Neural cell (in vitro differentiated cells): Measurements from ENCODE around the gene PDE1A. TPM values are rescaled to one million over a fixed set of nuclear protein-coding genes. Genes with fewer than 3 reads are reported as not detected.

ENCODE experiments used
- H2AFZ ChIP-seq: fragments of 200-600, 300-800 bp; sonication (generic), shearing (Covaris generic); 2 replicates; pipeline ENCODE4 v1.6.0; 2014; ENCODE audit warnings: low read depth, mild to moderate bottlenecking, antibody characterized with exemption, low read length, moderate library complexity
- H3F3A ChIP-seq: fragments of 200-600 bp; shearing (Covaris generic); 2 replicates; pipeline ENCODE4 v1.6.1; 2016; ENCODE audit warnings: mild to moderate bottlenecking, moderate library complexity, mixed read lengths, antibody characterized with exemption, low read length; ENCODE audit not compliant: insufficient read depth, poor library complexity, severe bottlenecking
- H3K27ac ChIP-seq: fragments of 200-600, 300-800 bp; sonication (generic), shearing (Covaris generic); 2 replicates; pipeline ENCODE4 v1.5.1; 2014; ENCODE audit warnings: mild to moderate bottlenecking, low read length, moderate library complexity
- H3K27me3 ChIP-seq: fragments of 300-800, 200-600 bp; sonication (generic), shearing (Covaris generic); 2 replicates; pipeline ENCODE4 v1.6.0; 2014; ENCODE audit warnings: mild to moderate bottlenecking, low read depth, low read length, moderate library complexity; ENCODE audit not compliant: insufficient read depth
- H3K36me3 ChIP-seq: fragments of 300-800, 200-600 bp; sonication (generic), shearing (Covaris generic); 2 replicates; pipeline ENCODE4 v1.5.1; 2014; ENCODE audit warnings: mild to moderate bottlenecking, antibody characterized with exemption, low read length, moderate library complexity; ENCODE audit not compliant: insufficient read depth
- H3K4me2 ChIP-seq: fragments of 300-800, 200-600 bp; sonication (generic), shearing (Covaris generic); 2 replicates; pipeline ENCODE4 v1.6.0; 2014; ENCODE audit warnings: mild to moderate bottlenecking, low read length
- H3K4me3 ChIP-seq: fragments of 300-800, 200-600 bp; sonication (generic), shearing (Covaris generic); 2 replicates; pipeline ENCODE4 v1.5.1; 2014; ENCODE audit warnings: mild to moderate bottlenecking, low read length, moderate library complexity
- H3K79me2 ChIP-seq: fragments of 200-600 bp; shearing (Covaris generic); replicated peaks from 2 replicates; pipeline ENCODE4 v1.6.0; 2014; ENCODE audit warnings: mild to moderate bottlenecking, low read length, moderate library complexity; ENCODE audit not compliant: insufficient read depth
- H3K9ac ChIP-seq: fragments of 300-800, 200-600 bp; sonication (generic), shearing (Covaris generic); 2 replicates; pipeline ENCODE4 v1.6.1; 2016; ENCODE audit warnings: mild to moderate bottlenecking, low read length, mixed read lengths
- H3K9me2 ChIP-seq: fragments of 200-600 bp; shearing (Covaris generic); 2 replicates; pipeline ENCODE4 v1.6.1; 2016; ENCODE audit warnings: mild to moderate bottlenecking, low read length, mixed read lengths; ENCODE audit not compliant: insufficient read depth
- H3K9me3 ChIP-seq: fragments of 200-600, 300-800 bp; sonication (generic), shearing (Covaris generic); 2 replicates; pipeline ENCODE4 v1.6.1; 2016; ENCODE audit warnings: mild to moderate bottlenecking, mixed run types, low read length, moderate library complexity, mixed read lengths
- H4K20me1 ChIP-seq: fragments of 200-600 bp; shearing (Covaris generic); 2 replicates; pipeline ENCODE4 v1.6.1; 2016; ENCODE audit warnings: mild to moderate bottlenecking, mixed run types; ENCODE audit not compliant: insufficient read depth
- CTCF ChIP-seq: fragments of 450-650 bp; IDR thresholded peaks from 2 replicates; pipeline ENCODE4 v1.5.1; 2014; ENCODE audit warnings: antibody characterized with exemption, mild to moderate bottlenecking, moderate library complexity; ENCODE audit not compliant: poor library complexity, severe bottlenecking
- EP300 ChIP-seq: fragments of 450-650 bp; conservative IDR thresholded peaks from 2 replicates; pipeline ENCODE4 v1.6.1; 2014; ENCODE audit warnings: antibody characterized with exemption, mild to moderate bottlenecking, moderate library complexity; ENCODE audit not compliant: poor library complexity, severe bottlenecking
- EZH2 ChIP-seq: fragments of 200-600, 300-800 bp; shearing (Covaris generic), sonication (generic); IDR thresholded peaks from 2 replicates; pipeline ENCODE4 v1.6.1; 2014; ENCODE audit warnings: antibody characterized with exemption, low read length, borderline replicate concordance, mild to moderate bottlenecking; ENCODE audit not compliant: insufficient read depth, poor library complexity, severe bottlenecking
- MXI1 ChIP-seq: fragments of 450-650 bp; conservative IDR thresholded peaks from 2 replicates; pipeline ENCODE4 v1.6.1; 2014; ENCODE audit warnings: antibody characterized with exemption, mild to moderate bottlenecking; ENCODE audit not compliant: poor library complexity, severe bottlenecking
- POLR2AphosphoS5 ChIP-seq: IDR thresholded peaks from 2 replicates; pipeline ENCODE4 v1.6.1; 2012
- RAD21 ChIP-seq: fragments of 450-650 bp; conservative IDR thresholded peaks from 2 replicates; pipeline ENCODE4 v1.6.1; 2014; ENCODE audit warnings: antibody characterized with exemption, mild to moderate bottlenecking, moderate library complexity
- REST ChIP-seq: IDR thresholded peaks from 2 replicates; pipeline ENCODE4 v1.6.1; 2012; ENCODE audit warnings: borderline replicate concordance
- SMC3 ChIP-seq: fragments of 450-650 bp; conservative IDR thresholded peaks from 2 replicates; pipeline ENCODE4 v1.6.1; 2014; ENCODE audit warnings: antibody characterized with exemption, mild to moderate bottlenecking, moderate library complexity; ENCODE audit not compliant: poor library complexity
- TAF1 ChIP-seq: IDR thresholded peaks from 2 replicates; pipeline ENCODE4 v1.6.1; 2012; ENCODE audit warnings: low read depth
- polyA plus RNA-seq: library from polyadenylated mRNA; depleted of rRNA; stranded (reverse); fragments of >200 nt; gene quantifications from 2 replicates; pipeline ENCODE4 v1.2.3, GENCODE V29; 2014

PDE1A gene
- polyA plus RNA-seq, 1 donor from 2014 or later = 1.6 TPM

- H3K27me3 ChIP-seq = no peaks in the 10 kb centered on the region
- no peak overlapping the region for H3K4me3 ChIP-seq
- TF ChIP-seq TAF1 (no peak), REST (no peak), POLR2AphosphoS5 (no peak), SMC3 (no peak), RAD21 (no peak), MXI1 (no peak), EP300 (no peak), CTCF (no peak), EZH2 (no peak)
- no peak overlapping the region for H3K9ac ChIP-seq
- no peak overlapping the region for H3K27ac ChIP-seq
- no peak overlapping the region for H2AFZ ChIP-seq
- no peaks in the 10 kb centered on the region for H4K20me1 ChIP-seq
- H3K9me3 ChIP-seq = no peaks in the 10 kb centered on the region
- H3F3A ChIP-seq = no peaks in the 10 kb centered on the region
- H3K36me3 ChIP-seq = no peaks in the 10 kb centered on the region
- no peak overlapping the region for H3K4me2 ChIP-seq
- no peaks in the 10 kb centered on the region for H3K79me2 ChIP-seq
- no peaks in the 10 kb centered on the region for H3K9me2 ChIP-seq
Observed at GRCh38 chr2:182291296-182291695, 135.5 kb downstream of the PDE1A start.

GRCh38 chr2:182283512-182283911 lies 143.3 kb downstream of the PDE1A start:
- no peaks in the 10 kb centered on the region for H4K20me1 ChIP-seq
- no peak overlapping the region for H3K27ac ChIP-seq
- H3K9ac ChIP-seq = no peak overlapping the region
- no peak overlapping the region for H2AFZ ChIP-seq
- no peaks in the 10 kb centered on the region for H3K79me2 ChIP-seq
- H3K27me3 ChIP-seq = no peaks in the 10 kb centered on the region
- H3F3A ChIP-seq = no peaks in the 10 kb centered on the region
- no peaks in the 10 kb centered on the region for H3K9me3 ChIP-seq
- no peak overlapping the region for H3K4me3 ChIP-seq
- no peaks in the 10 kb centered on the region for H3K9me2 ChIP-seq
- H3K4me2 ChIP-seq = no peak overlapping the region
- no peak for TF ChIP-seq RAD21
- TF ChIP-seq POLR2AphosphoS5 = no peak
- TF ChIP-seq CTCF = no peak
- no peak for TF ChIP-seq REST
- TF ChIP-seq TAF1 = no peak
- no peak for TF ChIP-seq MXI1
- no peak for TF ChIP-seq EZH2
- TF ChIP-seq SMC3 = no peak
- no peaks in the 10 kb centered on the region for H3K36me3 ChIP-seq
